K562 (cell line): ENCODE measurements around the gene NRTN. TPM values are rescaled to one million over a fixed set of nuclear protein-coding genes. Genes with fewer than 3 reads are reported as not detected.
A peak's percentile ranks its signal among the peaks of the same experiment; 100 is the strongest.

Experiments
- CBX8 ChIP-seq: fragments of 200-600 bp; sonication (generic); IDR thresholded peaks from 2 replicates; pipeline ENCODE4 v1.6.1; 2012; ENCODE audit warnings: borderline replicate concordance, mixed run types, low read depth, mild to moderate bottlenecking, moderate library complexity, mixed read lengths, low read length, control low read depth, inconsistent platforms; ENCODE audit not compliant: poor library complexity, severe bottlenecking; ENCODE audit errors: extremely low read depth
- EGR1 ChIP-seq: fragments of 450-650 bp; conservative IDR thresholded peaks from 2 replicates; pipeline ENCODE4 v1.6.1; 2017; ENCODE audit warnings: mild to moderate bottlenecking
- ETV1 ChIP-seq: fragments of 450-650 bp; conservative IDR thresholded peaks from 2 replicates; pipeline ENCODE4 v1.6.1; 2016; ENCODE audit warnings: missing genetic modification characterization, control low read depth, low read depth, missing compliant biosample characterization
- ETV5 ChIP-seq: sonication (generic); formaldehyde crosslinking; IDR thresholded peaks from 2 replicates; pipeline ENCODE4 v1.4.0; 2020; ENCODE audit warnings: low read depth, mild to moderate bottlenecking, missing genetic modification reagents
- FOXK1 ChIP-seq: sonication (generic); formaldehyde crosslinking; IDR thresholded peaks from 2 replicates; pipeline ENCODE4 v1.8.0; 2022; ENCODE audit warnings: missing genetic modification reagents, mild to moderate bottlenecking, borderline replicate concordance
- KLF6 ChIP-seq: fragments of 250-450 bp; sonication (Bioruptor Pico); IDR thresholded peaks from 2 replicates; pipeline ENCODE4 v1.4.0; 2020; ENCODE audit warnings: mild to moderate bottlenecking, moderate library complexity, borderline replicate concordance
- MCM7 ChIP-seq, 2 experiments: fragments of 450-650 bp; IDR thresholded peaks; 2 replicates each; pipeline ENCODE4 v1.6.1; 2016 to 2018
- MTF1 ChIP-seq: fragments of 250-450 bp; sonication (Bioruptor Pico); IDR thresholded peaks from 2 replicates; pipeline ENCODE4 v1.9.0; 2021; ENCODE audit warnings: moderate library complexity, mild to moderate bottlenecking, inconsistent platforms, borderline replicate concordance
- POLR2AphosphoS2 ChIP-seq: IDR thresholded peaks from 2 replicates; pipeline ENCODE4 v1.6.1; 2012; ENCODE audit warnings: low read length, improper control_type of control experiment
- PURB ChIP-seq: sonication (generic); formaldehyde crosslinking; IDR thresholded peaks from 2 replicates; pipeline ENCODE4 v1.9.0; 2021; ENCODE audit warnings: low read depth, mild to moderate bottlenecking, missing genetic modification reagents
- SIN3B ChIP-seq: fragments of 450-650 bp; IDR thresholded peaks from 2 replicates; pipeline ENCODE4 v1.6.1; 2017; ENCODE audit warnings: low read depth, mild to moderate bottlenecking, moderate library complexity
- SUPT5H ChIP-seq: fragments of 450-650 bp; IDR thresholded peaks from 2 replicates; pipeline ENCODE4 v1.6.1; 2016
- ZBED1 ChIP-seq: IDR thresholded peaks from 2 replicates; pipeline ENCODE4 v1.6.1; 2014
- ZKSCAN1 ChIP-seq: fragments of 150-350 bp; IDR thresholded peaks from 2 replicates; pipeline ENCODE4 v1.6.1; 2016; ENCODE audit warnings: low read depth, low read length
- ZZZ3 ChIP-seq: fragments of 450-650 bp; IDR thresholded peaks from 2 replicates; pipeline ENCODE4 v1.6.1; 2016; ENCODE audit warnings: antibody characterized with exemption, mild to moderate bottlenecking, moderate library complexity
- polyA plus RNA-seq, 8 experiments: library from polyadenylated mRNA; depleted of rRNA in 4 of 8; stranded (reverse) in 5 of 8; unstranded in 3 of 8; fragments of >200 nt; fragmentation: Nextera tagmentation in 2 of 8; fragmentation: Illumina TruSeq in 1 of 8; extraction: Ambion mirVana in 2 of 8; extraction: Trizol in 1 of 8; gene quantifications; 2 replicates each; pipeline versions ENCODE4 v1.2.1 to v1.2.3, GENCODE V29; 2011 to 2014; ENCODE audit warnings: inconsistent platforms in 1 of 8, missing spikeins in 1 of 8
- total RNA-seq, 7 experiments: library from RNA; depleted of rRNA in 6 of 7; stranded (reverse); fragments of >200 nt in 6 of 7; fragmentation: Illumina TruSeq in 2 of 7; extraction: Trizol in 2 of 7; gene quantifications; 2 replicates each; pipeline versions ENCODE4 v1.2.1 to v1.2.3, GENCODE V29; 2011 to 2021; ENCODE audit warnings: low replicate concordance in 1 of 7
- TF ChIP-seq, protein P1 (sequence below): fragments of 450-650 bp; conservative IDR thresholded peaks from 2 replicates; pipeline ENCODE4 v1.6.1; 2016; ENCODE audit warnings: missing genetic modification characterization, low read depth, mild to moderate bottlenecking, control low read depth, missing compliant biosample characterization
- TF ChIP-seq, protein P2 (sequence below): fragments of 250-450 bp; sonication (Bioruptor Pico); IDR thresholded peaks from 2 replicates; pipeline ENCODE4 v1.4.0; 2020; ENCODE audit warnings: borderline replicate concordance
- TF ChIP-seq, protein P3 (sequence below): sonication (generic); formaldehyde crosslinking; IDR thresholded peaks from 2 replicates; pipeline ENCODE4 v1.8.0; 2022; ENCODE audit warnings: mild to moderate bottlenecking, missing genetic modification reagents
- TF ChIP-seq, protein P4 (sequence below), 2 experiments: IDR thresholded peaks in 1 of 2; conservative IDR thresholded peaks in 1 of 2; 2 replicates each; pipeline ENCODE4 v1.6.1; 2016; ENCODE audit warnings: low read depth in 2 of 2, mild to moderate bottlenecking in 1 of 2, missing compliant biosample characterization in 1 of 2, missing genetic modification characterization in 1 of 2, moderate library complexity in 1 of 2

Gene NRTN
- total and polyA plus RNA-seq, 9 of the 15 experiments (the other 6 are each of a cell fraction or from before 2014, with no cell fraction given) = 0.62 to 8.1 (median 1.6) TPM; not detected in 2

DNA sequence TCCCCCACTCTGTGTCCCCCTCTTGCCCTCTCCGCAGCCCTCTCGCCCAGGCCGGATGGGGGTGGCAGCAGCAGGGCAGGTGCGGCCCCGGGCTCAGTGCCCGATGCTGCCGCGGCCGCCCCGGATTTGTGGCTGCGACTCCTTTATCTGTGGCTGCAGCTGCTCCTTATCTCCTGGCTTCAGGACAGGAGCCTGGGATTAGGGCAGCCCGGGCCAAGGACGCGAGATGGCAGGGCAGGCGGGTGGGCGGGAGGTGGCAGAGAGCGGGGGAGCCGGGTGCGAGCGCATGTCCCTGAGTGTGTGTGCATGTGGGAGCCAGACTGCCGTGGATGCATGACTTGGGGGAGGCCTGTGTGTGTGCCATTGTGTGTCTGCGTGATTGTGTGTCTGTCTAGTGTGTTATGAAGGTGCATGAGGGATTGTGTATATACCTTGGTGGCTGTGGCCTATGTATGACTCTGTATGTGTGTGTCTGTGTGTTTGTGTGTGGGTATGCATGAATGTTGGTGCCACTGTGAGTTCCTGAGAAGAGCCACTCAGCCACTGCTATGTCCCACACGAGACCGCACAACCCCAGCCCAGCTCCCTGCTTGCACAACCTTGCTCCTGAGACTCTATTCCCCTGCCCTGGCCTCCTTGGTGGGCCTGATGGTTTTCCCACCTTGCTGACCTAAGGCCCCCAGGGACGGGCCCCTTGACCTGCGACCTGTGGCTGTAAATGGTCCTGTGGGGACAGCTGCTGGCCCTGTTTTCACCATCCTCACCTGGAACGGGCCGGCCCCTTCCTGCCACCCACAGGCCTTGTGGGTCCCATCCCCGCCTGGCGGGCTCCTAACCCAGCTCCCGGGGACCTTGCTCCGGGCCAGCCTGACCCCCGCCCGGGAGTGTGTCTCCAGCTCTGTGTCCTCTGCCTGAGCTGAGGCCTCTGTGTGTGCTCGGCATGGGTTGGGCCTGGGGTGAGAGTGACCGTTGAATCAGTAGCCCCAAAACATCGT, 5.3 kb upstream of the NRTN start (continued):
- TF ChIP-seq, protein P1, sequence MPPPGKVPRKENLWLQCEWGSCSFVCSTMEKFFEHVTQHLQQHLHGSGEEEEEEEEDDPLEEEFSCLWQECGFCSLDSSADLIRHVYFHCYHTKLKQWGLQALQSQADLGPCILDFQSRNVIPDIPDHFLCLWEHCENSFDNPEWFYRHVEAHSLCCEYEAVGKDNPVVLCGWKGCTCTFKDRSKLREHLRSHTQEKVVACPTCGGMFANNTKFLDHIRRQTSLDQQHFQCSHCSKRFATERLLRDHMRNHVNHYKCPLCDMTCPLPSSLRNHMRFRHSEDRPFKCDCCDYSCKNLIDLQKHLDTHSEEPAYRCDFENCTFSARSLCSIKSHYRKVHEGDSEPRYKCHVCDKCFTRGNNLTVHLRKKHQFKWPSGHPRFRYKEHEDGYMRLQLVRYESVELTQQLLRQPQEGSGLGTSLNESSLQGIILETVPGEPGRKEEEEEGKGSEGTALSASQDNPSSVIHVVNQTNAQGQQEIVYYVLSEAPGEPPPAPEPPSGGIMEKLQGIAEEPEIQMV (tag) = no peak
- TF ChIP-seq ETV5 (CRISPR knock-in tag) = peak; percentile 38; the same call in 1 of the 2 replicates
- no peak for TF ChIP-seq POLR2AphosphoS2
- peak; percentile 90 for TF ChIP-seq ETV1 (tag)
- TF ChIP-seq, protein P2, sequence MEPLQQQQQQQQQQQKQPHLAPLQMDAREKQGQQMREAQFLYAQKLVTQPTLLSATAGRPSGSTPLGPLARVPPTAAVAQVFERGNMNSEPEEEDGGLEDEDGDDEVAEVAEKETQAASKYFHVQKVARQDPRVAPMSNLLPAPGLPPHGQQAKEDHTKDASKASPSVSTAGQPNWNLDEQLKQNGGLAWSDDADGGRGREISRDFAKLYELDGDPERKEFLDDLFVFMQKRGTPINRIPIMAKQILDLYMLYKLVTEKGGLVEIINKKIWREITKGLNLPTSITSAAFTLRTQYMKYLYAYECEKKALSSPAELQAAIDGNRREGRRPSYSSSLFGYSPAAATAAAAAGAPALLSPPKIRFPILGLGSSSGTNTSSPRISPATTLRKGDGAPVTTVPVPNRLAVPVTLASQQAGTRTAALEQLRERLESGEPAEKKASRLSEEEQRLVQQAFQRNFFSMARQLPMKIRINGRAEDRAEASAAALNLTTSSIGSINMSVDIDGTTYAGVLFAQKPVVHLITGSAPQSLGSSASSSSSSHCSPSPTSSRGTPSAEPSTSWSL = 0 out of 2 replicates have a peak, but pooled peaks have one; percentile 10
- no peak for TF ChIP-seq CBX8
- TF ChIP-seq, protein P3, sequence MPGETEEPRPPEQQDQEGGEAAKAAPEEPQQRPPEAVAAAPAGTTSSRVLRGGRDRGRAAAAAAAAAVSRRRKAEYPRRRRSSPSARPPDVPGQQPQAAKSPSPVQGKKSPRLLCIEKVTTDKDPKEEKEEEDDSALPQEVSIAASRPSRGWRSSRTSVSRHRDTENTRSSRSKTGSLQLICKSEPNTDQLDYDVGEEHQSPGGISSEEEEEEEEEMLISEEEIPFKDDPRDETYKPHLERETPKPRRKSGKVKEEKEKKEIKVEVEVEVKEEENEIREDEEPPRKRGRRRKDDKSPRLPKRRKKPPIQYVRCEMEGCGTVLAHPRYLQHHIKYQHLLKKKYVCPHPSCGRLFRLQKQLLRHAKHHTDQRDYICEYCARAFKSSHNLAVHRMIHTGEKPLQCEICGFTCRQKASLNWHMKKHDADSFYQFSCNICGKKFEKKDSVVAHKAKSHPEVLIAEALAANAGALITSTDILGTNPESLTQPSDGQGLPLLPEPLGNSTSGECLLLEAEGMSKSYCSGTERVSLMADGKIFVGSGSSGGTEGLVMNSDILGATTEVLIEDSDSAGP (CRISPR knock-in tag) = no peak
- TF ChIP-seq KLF6 (CRISPR knock-in tag) = peak; percentile 84; the same call in 1 of the 2 replicates
- TF ChIP-seq ZKSCAN1 = peak; percentile 49; the same call in 1 of the 2 replicates
- no peak for TF ChIP-seq SUPT5H
- peak; percentile 89; the same call in 1 of the 2 replicates for TF ChIP-seq FOXK1 (CRISPR knock-in tag)
- TF ChIP-seq, protein P4, sequence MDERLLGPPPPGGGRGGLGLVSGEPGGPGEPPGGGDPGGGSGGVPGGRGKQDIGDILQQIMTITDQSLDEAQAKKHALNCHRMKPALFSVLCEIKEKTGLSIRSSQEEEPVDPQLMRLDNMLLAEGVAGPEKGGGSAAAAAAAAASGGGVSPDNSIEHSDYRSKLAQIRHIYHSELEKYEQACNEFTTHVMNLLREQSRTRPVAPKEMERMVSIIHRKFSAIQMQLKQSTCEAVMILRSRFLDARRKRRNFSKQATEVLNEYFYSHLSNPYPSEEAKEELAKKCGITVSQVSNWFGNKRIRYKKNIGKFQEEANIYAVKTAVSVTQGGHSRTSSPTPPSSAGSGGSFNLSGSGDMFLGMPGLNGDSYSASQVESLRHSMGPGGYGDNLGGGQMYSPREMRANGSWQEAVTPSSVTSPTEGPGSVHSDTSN (CRISPR knock-in tag; IDR thresholded peaks at IDR 0.05; ENCODE audit: low read depth) = no peak
- TF ChIP-seq, protein P4 (tag; conservative IDR thresholded peaks at IDR 0.05; ENCODE audit: low read depth) = no peak
- TF ChIP-seq MCM7 (IDR thresholded peaks at IDR 0.05) = no peak
- TF ChIP-seq ZZZ3 = no peak
- no peak for TF ChIP-seq PURB (CRISPR knock-in tag)
- TF ChIP-seq MTF1 (CRISPR knock-in tag) = no peak
- peak; percentile 76; the same call in 1 of the 2 replicates for TF ChIP-seq ZBED1
- TF ChIP-seq EGR1 = peak; percentile 93
- no peak for TF ChIP-seq SIN3B
